NCI-H1930 (cell line): ENCODE results near the gene MAP3K15.
"Not testable (repeated sequence)": the region's sequence is repeated elsewhere in the genome, so short reads cannot be mapped to it uniquely, and the experiment has no call there.

Source experiments
- DNase-seq, 2 experiments: peaks; one replicate each; lab custom pipeline; 2025; lab: John Stamatoyannopoulos, UW

The MAP3K15 gene

DNA sequence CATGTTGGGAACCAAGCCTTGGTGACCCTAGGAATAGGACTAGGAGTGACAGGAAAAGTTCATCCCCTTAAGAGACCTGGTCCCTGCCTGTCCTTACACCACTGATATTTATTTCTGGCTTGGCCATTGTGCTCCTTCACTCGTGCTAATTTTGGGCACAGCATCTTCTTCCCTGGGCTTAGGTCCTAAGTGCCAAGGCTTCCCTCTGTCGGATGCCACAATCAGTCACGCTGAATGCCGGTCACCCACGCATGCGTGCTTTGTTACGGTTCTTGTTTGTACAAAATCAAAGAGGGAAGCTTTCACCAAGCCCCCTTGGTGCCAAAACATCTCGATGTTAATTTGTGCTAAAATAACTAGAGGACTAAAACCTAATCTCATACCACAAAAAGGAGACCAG is 17.4 kb upstream of the MAP3K15 start:
- no peak for DNase-seq

DNA sequence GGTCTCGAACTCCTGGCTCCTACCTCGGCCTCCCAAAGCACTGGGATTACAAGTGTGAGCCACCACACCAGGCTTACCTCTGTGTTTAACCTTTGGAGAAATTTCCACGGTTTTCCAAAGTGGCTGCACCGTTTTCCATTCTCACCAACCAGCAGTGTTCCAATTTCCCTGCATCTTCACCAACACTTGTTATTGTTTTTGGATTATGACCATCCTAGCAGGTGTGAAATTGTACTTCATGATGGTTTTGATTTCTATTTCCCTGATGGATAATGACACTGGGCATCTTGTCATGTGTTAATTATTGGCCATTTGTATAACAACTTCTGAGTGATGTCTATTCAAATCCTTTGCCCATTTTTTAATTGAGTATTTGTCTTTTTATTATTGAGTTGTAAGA is 2.7 kb upstream of the MAP3K15 start:
- no peak for DNase-seq

DNA sequence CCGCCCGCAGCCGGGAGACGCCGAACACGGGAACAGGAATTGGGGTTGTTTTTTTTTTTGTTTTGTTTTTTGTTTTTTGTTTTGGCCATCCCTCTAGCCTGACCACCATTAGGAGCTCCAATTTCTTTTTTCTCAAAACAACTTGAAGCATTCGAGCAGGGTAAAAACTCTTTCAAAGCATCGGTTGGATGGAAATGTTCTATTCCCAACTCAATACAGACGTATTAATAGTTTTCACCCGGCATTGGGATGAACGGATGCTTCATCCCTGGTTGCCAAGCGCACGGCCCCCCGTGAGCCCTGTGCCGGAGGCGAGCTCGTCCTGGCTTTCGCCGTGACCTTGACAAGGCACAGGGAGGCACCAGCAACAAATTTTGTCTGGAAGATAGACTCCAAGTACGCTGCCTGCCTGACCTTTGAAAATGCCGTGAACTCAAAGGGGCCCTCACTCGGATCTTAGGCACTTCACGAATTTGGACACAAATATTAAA is 352 bp upstream of the MAP3K15 start:
- DNase-seq: no peak

DNA sequence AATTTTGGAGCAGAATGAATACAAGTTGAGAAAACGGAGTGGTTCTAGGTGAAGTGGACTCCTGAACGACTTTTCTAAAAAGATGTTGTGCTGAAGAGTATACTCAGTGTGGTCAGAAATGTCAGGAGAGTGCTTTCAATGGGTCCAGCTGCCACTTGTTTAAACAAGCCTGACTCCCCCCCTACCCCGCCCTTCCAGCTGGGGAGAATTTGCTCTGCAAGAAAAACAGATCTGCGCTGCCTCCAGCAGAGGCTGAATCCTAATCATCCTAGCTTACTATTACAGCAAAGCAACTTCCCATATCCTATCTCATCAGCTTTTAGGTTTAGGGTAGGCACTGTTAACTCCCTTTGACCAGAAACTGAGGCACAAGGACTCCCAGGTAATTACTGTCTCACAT is 1.9 kb downstream of the MAP3K15 start:
- peak in 1 of 2 experiments; percentile 4 for DNase-seq

DNA sequence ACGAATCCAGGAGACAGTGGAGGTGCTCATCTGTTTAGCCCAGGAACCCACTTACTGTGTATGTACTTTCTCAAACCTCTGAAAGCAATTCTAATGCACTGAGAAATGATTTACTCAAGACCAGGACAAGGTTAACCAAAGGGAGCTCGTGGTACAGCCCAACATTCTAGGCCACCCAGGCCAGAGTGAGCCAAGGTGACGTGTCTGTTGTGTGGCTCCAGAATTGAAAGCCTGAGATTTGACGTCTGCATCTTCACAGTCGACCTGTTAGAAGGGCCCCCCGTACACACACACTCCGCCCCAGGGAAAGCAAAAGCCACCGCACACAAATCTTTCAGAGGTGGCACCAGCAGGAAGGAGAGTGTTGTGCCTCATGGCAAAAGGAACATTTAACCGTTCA is 2.3 kb downstream of the MAP3K15 start:
- DNase-seq: no peak

DNA sequence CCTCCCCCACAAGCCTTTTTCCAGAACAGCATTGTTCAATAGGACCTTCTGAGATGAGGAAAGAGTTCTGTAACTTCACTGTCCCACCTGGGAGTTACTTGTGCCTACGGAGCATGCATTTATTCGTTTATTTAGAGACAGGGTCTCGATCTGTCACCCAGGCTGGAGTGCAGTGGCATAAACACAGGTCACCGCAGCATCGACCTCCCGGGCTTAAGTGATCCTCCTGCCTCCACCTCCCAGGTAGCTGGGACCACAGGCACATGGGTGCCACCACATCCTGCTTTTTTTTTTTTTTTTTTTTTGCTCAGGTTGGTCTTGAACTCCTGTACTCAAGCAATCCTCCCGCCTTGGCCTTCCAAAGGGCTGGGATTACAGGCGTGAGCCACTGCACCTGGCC is 2.9 kb downstream of the MAP3K15 start:
- DNase-seq: no peak

DNA sequence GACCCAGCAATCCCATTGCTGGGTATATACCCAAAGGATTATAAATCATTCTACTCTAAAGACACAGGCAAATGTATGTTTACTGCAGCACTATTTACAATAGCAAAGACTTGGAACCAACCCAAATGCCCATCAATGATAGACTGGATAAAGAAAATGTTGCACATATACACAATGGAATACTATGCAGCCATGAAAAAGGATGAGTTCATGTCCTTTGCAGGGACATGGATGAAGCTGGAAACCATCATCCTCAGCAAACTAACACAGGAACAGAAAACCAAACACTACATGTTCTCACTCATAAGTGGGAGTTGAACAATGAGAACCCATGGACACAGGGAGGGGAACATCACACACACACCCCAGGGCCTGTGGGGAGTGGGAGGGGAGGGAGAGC is 3.5 kb downstream of the MAP3K15 start:
- DNase-seq: not testable (repeated sequence)

DNA sequence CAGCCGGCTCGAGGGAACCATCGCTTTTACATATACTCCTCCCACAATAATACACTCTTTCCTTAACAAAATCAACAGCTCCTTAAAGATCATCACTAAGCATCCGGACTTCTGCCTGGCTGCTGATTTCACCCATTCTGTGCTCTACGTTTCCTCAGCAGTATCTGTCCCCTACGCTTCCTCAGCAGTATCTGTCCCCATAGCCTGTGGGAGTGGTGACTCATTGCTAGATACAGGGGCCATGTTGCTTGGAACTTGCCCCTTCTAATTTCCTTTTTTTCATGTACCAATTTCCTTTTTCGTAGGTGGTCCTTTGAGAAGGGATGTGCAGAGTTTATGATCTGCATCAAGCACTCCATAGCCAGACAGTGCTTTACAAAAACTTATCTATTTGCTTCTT is 18.6 kb downstream of the MAP3K15 start:
- no peak for DNase-seq

DNA sequence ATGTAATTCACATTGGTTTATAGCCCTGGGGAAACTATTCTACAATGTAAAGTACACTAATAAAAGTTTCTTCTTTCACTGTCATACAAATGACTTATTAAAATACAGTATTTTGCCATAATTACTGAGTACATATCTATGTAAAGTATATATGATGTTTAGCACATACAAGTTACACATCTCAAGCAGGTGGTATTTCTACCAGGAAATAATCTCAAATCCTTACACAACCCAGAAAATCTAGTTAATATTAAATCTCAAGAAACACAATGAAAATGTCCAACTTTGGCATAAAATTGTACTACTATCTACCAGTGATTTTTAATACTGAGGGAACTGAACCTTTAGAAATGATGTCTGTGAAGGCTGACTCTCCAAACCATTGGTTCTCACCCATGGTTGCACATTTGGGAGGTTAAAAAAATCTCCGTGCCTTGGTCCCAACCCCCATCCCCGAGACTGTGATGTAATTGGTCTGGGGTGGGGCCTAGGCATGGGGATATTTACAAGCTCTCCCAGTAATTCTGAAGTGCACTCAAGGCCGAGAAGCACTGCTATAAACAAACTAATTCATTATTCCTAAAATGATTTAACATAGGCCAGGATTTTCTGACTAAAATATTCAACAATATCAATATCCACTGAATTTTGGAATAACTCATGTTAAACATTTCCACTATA is 27.6 kb downstream of the MAP3K15 start:
- no peak for DNase-seq

DNA sequence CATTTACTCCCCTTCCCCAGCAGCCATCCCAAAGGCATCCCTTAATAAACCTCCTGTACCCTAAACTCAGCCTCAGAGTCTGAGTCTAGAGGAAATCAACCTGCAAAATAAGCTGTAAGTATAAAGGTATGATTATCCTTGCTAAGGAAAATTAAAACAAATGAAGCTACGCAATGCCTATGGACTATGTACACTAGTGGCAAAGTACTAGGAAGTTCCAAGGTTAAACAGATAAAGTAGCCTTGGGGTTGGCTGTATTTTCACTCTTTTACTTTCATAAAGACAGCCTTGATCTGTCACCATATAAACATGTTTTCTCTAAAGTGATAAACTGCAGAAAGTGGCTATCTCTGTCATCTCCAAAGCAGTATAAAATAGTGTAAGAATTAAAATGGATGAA is 35.9 kb downstream of the MAP3K15 start:
- no peak for DNase-seq

DNA sequence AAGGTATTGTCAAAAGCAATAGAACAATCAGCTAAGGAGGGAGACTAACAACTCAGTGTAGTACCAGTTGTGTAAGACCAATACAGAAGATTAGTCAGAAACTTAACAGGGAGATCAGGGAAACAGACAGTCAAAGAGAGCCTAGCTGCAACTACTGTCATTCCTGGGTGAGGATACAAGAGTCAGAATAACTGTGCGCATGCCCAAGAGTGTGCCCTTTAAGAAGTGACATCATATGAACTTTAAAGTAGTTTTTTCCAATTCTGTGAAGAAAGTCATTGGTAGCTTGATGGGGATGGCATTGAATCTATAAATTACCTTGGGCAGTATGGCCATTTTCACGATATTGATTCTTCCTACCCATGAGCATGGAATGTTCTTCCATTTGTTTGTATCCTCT is 46.9 kb downstream of the MAP3K15 start:
- not testable (repeated sequence) for DNase-seq

DNA sequence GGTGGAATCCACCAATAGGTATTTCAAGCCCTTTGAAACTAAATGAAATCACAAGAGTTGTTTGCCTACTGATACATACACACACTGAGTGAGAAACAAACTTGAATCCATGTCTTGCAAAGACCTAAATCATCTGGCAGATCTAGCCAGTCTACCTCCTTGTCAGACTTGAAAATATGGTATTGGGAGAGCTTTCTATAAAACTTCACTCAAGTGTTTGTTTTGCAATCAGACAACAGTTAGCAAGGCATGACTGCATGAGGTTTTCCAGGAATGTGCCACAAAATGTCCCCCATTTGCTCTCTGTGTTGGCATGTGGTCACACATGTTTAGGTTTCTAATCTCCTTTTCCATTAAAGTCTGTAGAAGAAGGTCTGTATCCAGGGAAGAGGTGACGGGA is 52.4 kb downstream of the MAP3K15 start:
- no peak for DNase-seq

DNA sequence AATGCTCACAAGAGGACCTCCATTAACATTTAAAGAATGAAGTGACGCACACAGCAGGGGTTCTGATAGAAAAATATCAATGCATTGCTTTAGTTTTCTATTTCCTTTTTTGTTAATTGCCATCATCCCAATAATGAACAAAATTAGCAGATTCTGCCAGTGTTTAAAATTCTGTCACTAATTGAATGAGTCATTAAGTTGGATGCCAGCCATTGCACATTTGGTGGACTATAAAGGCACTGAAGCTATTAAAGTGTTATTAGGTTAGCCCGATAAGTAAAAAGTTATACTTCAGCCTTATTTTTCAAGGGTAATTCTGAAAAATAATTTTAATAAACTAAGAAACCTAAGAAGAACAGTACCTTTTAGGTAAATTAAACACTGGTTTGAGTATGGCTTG is 53.1 kb downstream of the MAP3K15 start:
- no peak for DNase-seq

DNA sequence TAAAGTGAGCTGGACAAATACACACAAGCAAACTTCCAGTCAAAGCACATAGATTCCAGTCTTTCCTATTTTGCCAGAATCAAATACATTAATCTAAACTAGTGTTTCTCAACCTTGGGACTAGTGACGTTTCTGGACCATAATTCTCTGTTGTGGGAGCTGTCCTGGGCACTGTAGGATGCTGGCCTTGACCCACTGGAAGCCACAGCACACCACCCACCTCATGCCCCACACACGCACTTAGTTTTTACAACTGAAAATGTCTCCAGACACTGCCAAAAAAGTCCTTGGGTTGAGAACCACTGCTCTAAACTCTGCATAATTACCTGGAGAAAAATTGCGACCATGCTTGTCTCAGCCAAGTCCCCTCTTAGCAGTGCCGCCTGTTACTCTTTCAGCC is 57.6 kb downstream of the MAP3K15 start:
- DNase-seq: no peak

DNA sequence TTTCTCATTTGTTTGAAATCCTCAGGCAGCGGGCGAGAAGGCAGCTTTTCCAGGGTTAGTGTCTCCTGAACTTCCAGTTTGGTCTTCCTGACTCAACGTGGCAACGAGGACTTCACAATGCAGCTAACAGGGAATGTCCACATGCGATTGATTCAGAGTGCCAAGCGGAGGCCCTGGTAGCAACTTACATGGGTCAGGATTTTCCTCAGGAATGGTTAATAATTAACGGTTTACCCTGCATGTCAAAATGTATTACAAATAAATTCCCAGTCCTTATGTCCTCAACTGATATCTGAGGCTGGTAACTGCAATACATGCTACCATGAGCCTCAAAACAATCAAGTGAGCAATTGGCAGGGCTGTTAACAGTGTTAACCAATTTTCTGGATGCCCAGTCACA is 67.2 kb downstream of the MAP3K15 start:
- DNase-seq: no peak

DNA sequence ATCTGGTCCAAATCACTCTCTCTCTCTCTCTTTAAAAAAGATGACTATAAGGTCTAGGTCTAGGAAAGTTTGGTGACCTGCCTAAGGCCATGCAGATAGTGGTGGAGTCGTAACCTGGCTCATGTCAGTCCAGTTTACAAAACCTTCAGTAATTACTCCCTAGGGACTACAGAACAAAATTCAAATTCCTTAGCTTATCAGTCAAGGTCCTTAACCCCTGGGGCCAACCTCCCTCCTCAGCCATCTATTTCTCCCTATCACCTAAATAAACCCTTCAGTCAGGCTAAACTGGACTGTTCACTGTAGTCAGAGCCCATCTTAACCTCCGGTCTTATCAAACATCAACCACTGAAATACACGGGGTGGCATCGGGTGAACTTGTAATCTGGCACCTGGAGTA is 68.9 kb downstream of the MAP3K15 start:
- DNase-seq: no peak

DNA sequence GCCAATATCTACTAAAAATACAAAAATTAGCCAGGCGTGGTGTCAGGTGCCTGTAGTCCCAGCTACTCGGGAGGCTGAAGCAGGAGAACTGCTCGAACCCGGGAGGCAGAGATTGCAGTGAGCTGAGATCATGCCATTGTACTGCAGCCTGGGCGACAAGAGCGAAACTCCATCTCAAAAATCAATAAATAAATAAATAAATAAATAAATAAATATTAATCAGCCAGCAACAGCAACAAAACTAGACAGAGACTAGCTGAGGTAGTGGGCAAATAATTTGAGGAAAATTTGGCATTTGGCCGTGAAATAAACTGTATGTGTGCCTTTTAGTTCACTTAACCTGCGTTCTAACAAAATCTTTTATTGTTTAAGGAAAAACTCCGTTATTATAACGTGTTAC is 69.5 kb downstream of the MAP3K15 start:
- DNase-seq: not testable (repeated sequence)

DNA sequence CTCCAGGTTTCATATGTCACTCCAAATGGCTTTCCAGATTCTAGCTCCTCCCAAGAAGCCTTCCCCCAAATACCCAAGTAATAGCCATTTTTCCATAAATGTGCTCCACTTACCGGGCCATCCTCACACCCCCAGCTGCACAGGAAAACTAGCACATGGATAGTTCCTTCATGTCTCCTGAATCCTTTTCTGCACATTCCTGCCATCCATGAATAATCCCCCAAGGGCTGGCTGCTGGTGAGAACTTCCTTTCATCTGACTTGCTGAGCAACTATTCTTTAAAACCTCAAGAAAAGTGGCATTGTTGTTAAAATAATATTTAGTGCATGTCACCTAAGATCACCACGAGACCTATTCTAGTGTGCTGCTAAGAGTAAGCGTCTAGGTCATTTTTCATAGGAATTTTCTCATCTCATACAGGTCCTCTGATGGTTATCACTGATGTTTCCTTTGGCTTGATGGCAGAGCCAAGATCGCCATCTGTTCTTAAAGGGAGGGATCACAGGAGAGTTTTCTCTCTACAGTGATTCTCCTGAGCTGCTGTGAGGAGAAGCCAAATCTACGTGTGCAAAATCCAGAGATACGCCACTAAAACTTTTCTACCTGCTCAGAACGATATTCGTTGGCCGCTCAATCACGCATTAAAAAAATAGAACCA is 71.3 kb downstream of the MAP3K15 start:
- DNase-seq: no peak

DNA sequence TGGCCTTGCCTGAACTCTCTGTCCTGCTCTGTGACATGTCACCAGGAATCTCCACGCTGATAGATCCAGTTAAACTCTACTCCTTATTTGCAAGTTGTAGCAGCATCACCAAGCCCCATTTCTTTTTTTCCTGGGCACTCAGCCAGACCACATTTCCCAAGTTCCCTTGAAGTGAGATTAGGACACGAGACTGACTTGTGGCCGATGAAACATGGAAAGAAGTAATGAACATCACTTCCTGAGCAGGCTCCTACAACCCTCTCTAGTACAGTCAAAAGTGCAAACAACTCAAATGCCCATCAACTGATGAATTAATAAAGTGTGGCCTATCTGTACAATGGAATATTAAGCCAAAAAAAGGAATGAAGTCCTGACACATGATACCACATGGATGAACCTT is 74.6 kb downstream of the MAP3K15 start:
- DNase-seq: no peak

DNA sequence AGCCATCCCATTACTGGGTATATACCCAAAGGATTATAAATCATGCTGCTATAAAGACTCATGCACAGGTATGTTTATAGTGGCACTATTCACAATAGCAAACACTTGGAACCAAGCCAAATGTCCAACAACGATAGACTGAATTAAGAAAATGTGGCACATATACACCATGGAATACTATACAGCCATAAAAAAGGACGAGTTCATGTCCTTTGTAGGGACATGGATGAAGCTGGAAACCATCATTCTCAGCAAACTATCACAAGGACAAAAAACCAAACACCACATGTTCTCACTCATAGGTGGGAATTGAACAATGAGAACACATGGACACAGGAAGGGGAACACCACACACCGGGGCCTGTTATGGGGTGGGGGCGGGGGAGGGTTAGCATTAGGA is 92.6 kb downstream of the MAP3K15 start:
- DNase-seq: not testable (repeated sequence)

DNA sequence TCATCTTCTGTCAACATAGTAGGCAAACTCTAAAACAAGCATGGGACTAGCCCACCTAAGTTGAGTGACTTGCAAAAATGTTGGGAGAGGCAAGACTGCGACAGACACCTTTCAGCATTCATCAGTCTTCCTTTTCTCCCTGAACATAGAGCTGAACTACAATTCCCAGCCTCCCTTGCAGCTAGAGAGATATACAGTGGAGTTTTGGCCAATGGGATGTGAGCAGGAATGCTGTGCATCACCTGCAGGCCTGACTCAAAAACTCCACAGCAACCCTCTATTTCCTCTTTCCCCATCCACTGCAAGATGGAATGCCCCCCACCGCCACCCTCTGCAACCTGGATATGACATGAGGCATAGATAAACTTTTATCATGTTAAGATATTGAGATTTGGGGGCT is 105.0 kb downstream of the MAP3K15 start:
- no peak for DNase-seq

DNA sequence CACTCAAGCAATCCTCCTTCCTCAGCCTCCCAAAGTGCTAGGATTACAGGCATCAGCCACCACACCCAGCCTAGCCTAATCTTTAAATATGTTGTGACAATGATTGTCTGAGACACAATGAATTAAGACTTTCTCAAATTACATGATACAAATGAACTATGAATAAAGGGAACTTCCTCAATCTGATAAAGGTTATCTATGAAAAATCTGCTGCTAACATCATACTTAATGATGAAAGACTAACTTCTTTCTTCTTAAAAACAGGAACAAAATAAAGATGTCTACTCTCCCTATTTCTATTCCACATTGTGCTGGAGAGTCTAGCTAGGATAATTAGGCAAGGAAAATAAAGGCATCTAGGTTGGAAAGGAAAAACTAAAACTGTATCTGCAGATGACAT is 111.6 kb downstream of the MAP3K15 start:
- no peak for DNase-seq

DNA sequence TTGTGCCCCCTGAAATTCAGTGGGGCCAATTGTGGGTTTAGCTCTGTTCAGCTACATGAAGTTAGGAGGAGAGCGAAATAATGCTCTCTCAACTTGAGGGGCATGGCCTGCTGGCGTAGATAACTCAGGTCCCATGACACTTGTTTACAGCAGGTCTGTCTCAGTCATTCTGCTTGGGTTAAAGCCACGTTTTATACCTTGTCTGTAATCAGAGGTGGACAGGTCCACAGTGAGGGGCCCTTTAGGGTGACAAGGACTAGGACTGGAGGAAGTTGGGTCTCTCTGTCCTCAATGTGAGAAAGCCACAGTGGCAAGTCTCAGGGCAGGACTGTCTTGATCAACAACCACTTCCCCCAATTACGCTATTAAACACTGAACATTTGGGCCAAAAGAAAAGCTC is 122.6 kb downstream of the MAP3K15 start:
- DNase-seq: no peak

DNA sequence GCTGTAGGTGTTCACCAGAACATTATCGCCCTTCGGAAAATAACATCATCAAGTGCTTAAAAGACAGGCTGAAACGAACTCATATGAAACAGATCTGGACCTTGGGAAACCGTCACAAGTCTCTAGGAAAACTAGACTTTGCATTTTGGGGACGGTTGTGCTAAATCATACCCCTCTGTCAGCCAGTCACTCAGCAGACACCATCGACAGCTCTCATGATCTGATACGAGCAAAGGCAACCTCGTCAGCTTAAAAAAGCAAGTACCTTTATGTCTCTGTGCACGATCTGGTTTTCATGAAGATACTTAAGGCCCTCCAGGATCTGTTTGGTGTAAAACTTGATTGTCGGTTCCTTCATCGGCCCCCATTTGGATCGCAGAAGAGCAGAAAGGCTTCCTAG is 123.2 kb downstream of the MAP3K15 start:
- DNase-seq: no peak
